Spleen (tissue), 11 donors: ENCODE data around the gene EPS8L3. TPM values are rescaled to one million over a fixed set of nuclear protein-coding genes. Genes with fewer than 3 reads are reported as not detected.
A peak's percentile ranks its signal among the peaks of the same experiment; 100 is the strongest.
"Not testable (repeated sequence)": the region's sequence is repeated elsewhere in the genome, so short reads cannot be mapped to it uniquely, and the experiment has no call there.

ENCODE experiments used
- DNase-seq: peaks from one replicate; pipeline ENCODE4 v3.0.0-alpha.2; 2020
- H3K27ac ChIP-seq, 8 donors: fragments of 200-600 bp; sonication (generic) in 7 of 8; 1 replicate in 4 of 8; 2 replicates in 4 of 8; pipeline versions ENCODE4 v1.5.0 to v1.8.0; 2016 to 2021; ENCODE audit warnings: inconsistent platforms in 4 of 8, mild to moderate bottlenecking in 4 of 8, moderate library complexity in 1 of 8
- H3K27me3 ChIP-seq, 7 donors: fragments of 200-600 bp; sonication (generic) in 6 of 7; replicated peaks in 1 of 7; 1 replicate in 4 of 7; 2 replicates in 3 of 7; pipeline versions ENCODE4 v1.5.0 to v1.8.0; 2016 to 2021; ENCODE audit warnings: inconsistent platforms in 3 of 7, mild to moderate bottlenecking in 1 of 7
- H3K36me3 ChIP-seq, 6 donors: fragments of 200-600 bp; sonication (generic) in 5 of 6; 1 replicate in 4 of 6; 2 replicates in 2 of 6; pipeline versions ENCODE4 v1.5.0 to v1.8.0; 2016 to 2021; ENCODE audit warnings: inconsistent platforms in 2 of 6
- H3K4me1 ChIP-seq, 6 donors: fragments of 200-600 bp; sonication (generic) in 5 of 6; 1 replicate in 3 of 6; 2 replicates in 3 of 6; pipeline versions ENCODE4 v1.5.0 to v1.8.0; 2016 to 2021; ENCODE audit warnings: inconsistent platforms in 3 of 6
- H3K4me3 ChIP-seq, 8 donors: fragments of 200-600 bp; sonication (generic) in 7 of 8; 1 replicate in 4 of 8; 2 replicates in 4 of 8; pipeline versions ENCODE4 v1.5.0 to v1.8.0; 2016 to 2021; ENCODE audit warnings: inconsistent platforms in 4 of 8, mild to moderate bottlenecking in 4 of 8, moderate library complexity in 2 of 8
- H3K9me3 ChIP-seq, 8 donors: fragments of 200-600 bp; sonication (generic) in 7 of 8; 1 replicate in 4 of 8; 2 replicates in 4 of 8; pipeline versions ENCODE4 v1.5.0 to v1.8.0; 2016 to 2021; ENCODE audit warnings: inconsistent platforms in 4 of 8
- POLR2A ChIP-seq, 3 donors: fragments of 450-650 bp; IDR thresholded peaks; one replicate each; pipeline ENCODE4 v1.5.1; 2017; ENCODE audit warnings: antibody characterized with exemption in 3 of 3, mild to moderate bottlenecking in 1 of 3
- POLR2AphosphoS5 ChIP-seq, 3 donors: sonication (generic); formaldehyde crosslinking; IDR thresholded peaks; one replicate each; pipeline ENCODE4 v1.5.1; 2017; ENCODE audit warnings: antibody characterized with exemption in 3 of 3
- WGBS, 5 donors: extraction: QIAGEN DNeasy Blood & Tissue Kit in 3 of 5; methylation state at CpG; one replicate each; pipeline versions ENCODE4 v1.1.5 to v1.1.7; 2013 to 2018; 5-methylcytosine and 5-hydroxymethylcytosine counted together
- intact Hi-C: fragments of 100-400 bp; cut with DNase I; formaldehyde crosslinking; loops from one replicate; pipeline ENCODE4 v1.15.0; 2023; ENCODE audit warnings: low total_unique reads
- polyA plus RNA-seq, 3 donors: library from polyadenylated mRNA; stranded (reverse); fragments of 200-250 nt; gene quantifications; one replicate each; pipeline ENCODE4 v1.2.1, GENCODE V29; 2013
- total RNA-seq, 7 donors: library from RNA; depleted of rRNA in 3 of 7; stranded (reverse); fragments of >200 nt in 3 of 7; fragmentation: NEBNext Ultra II Directional in 4 of 7; extraction: Animal tissue kit (Norgen Biotek cat#: 25700) in 4 of 7; gene quantifications; one replicate each; pipeline versions ENCODE4 v1.1.0 to v1.2.1, GENCODE V29; 2016 to 2021
- TF ChIP-seq, protein P1 (sequence below), 11 experiments: fragments of 200-600 bp in 7 of 11; fragments of 450-650 bp in 4 of 11; sonication (generic) in 4 of 11; IDR thresholded peaks in 8 of 11; conservative IDR thresholded peaks in 3 of 11; 1 replicate in 7 of 11; 2 replicates in 4 of 11; pipeline versions ENCODE4 v1.4.0 to v1.8.0; 2016 to 2021; ENCODE audit warnings: antibody characterized with exemption in 11 of 11, inconsistent platforms in 4 of 11, mild to moderate bottlenecking in 1 of 11
- donor health status: healthy with polysubstance abuse.
- donor health status: DM: no; HTN: no; CAD: no; lungs with moderate emphysema.
- donor health status: DM: no; HTN: no; CAD: no.
- donor health status: Bipolar disorder and iron deficiency.
- donor health status: healthy.
- donor health status: DM: no; HTN: no; CAD: no.
- donor health status: DM: yes; HTN: yes; CAD: no.

EPS8L3 gene
- total and polyA plus RNA-seq, 10 donors: 1.2 TPM; not detected in 9

- TF ChIP-seq, protein P1, sequence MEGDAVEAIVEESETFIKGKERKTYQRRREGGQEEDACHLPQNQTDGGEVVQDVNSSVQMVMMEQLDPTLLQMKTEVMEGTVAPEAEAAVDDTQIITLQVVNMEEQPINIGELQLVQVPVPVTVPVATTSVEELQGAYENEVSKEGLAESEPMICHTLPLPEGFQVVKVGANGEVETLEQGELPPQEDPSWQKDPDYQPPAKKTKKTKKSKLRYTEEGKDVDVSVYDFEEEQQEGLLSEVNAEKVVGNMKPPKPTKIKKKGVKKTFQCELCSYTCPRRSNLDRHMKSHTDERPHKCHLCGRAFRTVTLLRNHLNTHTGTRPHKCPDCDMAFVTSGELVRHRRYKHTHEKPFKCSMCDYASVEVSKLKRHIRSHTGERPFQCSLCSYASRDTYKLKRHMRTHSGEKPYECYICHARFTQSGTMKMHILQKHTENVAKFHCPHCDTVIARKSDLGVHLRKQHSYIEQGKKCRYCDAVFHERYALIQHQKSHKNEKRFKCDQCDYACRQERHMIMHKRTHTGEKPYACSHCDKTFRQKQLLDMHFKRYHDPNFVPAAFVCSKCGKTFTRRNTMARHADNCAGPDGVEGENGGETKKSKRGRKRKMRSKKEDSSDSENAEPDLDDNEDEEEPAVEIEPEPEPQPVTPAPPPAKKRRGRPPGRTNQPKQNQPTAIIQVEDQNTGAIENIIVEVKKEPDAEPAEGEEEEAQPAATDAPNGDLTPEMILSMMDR (IDR thresholded peaks at IDR 0.05 in 8 of 11, conservative IDR thresholded peaks at IDR 0.05 in 3 of 11): no peak
- no peak for TF ChIP-seq POLR2AphosphoS5 (IDR thresholded peaks at IDR 0.05)
- no peaks in the 10 kb centered on the region for H3K36me3 ChIP-seq
- intact Hi-C loops: no loop called here
- no peaks in the 10 kb centered on the region for H3K9me3 ChIP-seq
- 88 to 95% (median 93%) methylated on average over 10 of the region's 10 CpGs for WGBS, 5 donors
- H3K4me3 ChIP-seq: no peak overlapping the region
- no peak overlapping the region for H3K27ac ChIP-seq
- peak; percentile 48 for DNase-seq
- H3K27me3 ChIP-seq: no peaks in the 10 kb centered on the region
- H3K4me1 ChIP-seq: peaks cover 0 to 19% (median 5%) of the 10 kb centered on the region in 6 donors
Observed at GRCh38 chr1:109767637-109768334, 4.1 kb upstream of the EPS8L3 start.

DNA sequence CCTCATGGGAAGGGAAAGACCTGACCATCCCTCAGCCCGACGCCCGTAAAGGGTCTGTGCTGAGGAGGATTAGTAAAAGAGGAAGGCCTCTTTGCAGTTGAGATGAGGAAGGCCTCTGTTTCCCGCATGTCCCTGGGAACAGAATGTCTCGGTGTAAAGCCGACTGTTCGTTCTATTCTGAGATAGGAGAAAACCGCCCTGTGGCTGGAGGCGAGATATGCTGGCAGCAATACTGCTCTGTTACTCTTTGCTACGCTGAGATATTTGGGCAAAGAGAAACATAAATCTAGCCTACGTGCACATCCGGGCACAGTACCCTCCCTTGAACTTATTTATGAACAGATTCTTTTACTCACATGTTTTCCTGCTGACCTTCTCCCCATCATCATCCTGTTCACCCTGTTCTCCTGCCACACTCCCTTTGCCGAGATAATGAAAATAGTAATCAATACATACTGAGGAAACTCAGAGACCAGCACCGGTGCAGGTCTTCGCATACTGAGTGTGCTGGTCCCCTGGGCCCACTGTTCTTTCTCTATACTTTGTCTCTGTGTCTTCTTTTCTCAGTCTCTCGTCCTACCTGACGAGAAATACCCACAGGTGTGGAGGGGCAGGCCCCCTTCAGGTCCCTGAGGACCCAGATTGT lies 3.4 kb upstream of the EPS8L3 start:
- H3K27me3 ChIP-seq, H3K9me3 ChIP-seq, intact Hi-C loops, H3K36me3 ChIP-seq, H3K27ac ChIP-seq, H3K4me3 ChIP-seq: not testable (repeated sequence)
- peak; percentile 41 for DNase-seq
- H3K4me1 ChIP-seq: peaks cover 0 to 21% (median 5%) of the 10 kb centered on the region in 6 donors
- WGBS, 5 donors: 62 to 81% (median 73%) methylated on average over 17 of the region's 17 CpGs

DNA sequence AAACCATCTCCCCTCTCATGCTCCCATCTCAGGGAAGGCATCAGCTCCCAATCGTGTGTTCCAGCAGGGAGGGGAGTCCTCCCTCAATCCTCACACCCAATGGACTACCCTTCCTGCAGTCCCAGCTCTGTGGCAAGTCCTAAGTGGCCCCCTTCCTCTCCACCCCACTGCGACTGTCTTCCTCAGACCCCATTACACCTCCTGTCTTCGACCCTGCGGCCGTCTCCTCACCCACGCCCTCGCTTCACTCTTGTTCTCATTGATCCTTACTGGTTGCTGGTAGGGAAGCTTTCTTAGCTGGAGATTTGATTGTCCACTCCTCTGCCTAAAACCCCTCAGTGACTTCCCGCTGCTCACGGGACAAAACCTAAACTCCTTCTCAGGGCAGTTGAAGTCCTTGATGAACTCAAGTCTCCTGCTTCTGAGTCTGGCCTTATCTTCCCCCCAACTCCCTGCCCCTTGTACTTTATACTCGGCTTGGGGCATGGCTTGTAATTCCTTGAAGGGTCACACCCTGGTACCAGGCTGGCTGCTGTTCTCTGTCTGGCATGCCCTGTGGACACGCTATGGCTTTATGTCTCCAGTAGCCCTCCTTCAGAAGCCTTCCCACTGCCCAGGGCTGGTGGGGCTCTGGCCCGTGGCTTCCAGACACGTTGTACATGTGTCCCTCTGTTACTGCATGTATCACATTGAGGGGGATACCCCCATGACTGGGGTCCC lies 2.3 kb upstream of the EPS8L3 start:
- H3K9me3 ChIP-seq: no peaks in the 10 kb centered on the region
- 71 to 86% (median 79%) methylated on average over 13 of the region's 13 CpGs for WGBS, 5 donors
- no peak overlapping the region for H3K4me3 ChIP-seq
- no peak overlapping the region for H3K27ac ChIP-seq
- TF ChIP-seq, protein P1 (IDR thresholded peaks at IDR 0.05 in 8 of 11, conservative IDR thresholded peaks at IDR 0.05 in 3 of 11): no peak
- TF ChIP-seq POLR2AphosphoS5 (IDR thresholded peaks at IDR 0.05) (no peak), POLR2A (IDR thresholded peaks at IDR 0.05) (no peak)
- peak; percentile 61 for DNase-seq
- intact Hi-C loops: no loop called here
- no peaks in the 10 kb centered on the region for H3K27me3 ChIP-seq
- peaks cover 0 to 21% (median 5%) of the 10 kb centered on the region in 6 donors for H3K4me1 ChIP-seq
- H3K36me3 ChIP-seq: no peaks in the 10 kb centered on the region

DNA sequence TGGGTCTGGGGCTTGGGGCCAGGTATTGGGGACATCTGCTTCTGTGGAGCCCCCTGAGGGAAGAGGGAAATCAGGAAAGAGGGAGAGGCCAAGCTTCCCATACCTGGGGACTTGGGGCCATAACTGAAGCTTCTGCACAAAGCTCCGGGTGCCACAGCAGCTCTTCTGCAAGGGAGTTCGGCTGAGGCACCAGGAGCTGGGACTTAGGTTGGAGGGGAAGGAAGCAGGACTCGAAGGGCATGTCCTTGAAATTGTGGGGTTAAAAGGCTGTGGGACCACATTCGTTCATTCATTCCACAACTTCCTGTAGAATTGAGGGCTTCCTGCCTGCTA lies 1.7 kb upstream of the EPS8L3 start:
- Histone ChIP-seq H3K4me1 (peaks cover 0 to 21% (median 5%) of the 10 kb centered on the region in 6 donors), H3K27ac (no peak overlapping the region), H3K4me3 (no peak overlapping the region), H3K9me3 (no peaks in the 10 kb centered on the region), H3K36me3 (no peaks in the 10 kb centered on the region), H3K27me3 (no peaks in the 10 kb centered on the region)
- WGBS, 5 donors: 40 to 60% (median 43%) methylated on average over 3 to 4 of the region's 4 CpGs
- intact Hi-C loops: no loop called here
- DNase-seq: no peak
- TF ChIP-seq POLR2AphosphoS5 (IDR thresholded peaks at IDR 0.05) (no peak), POLR2A (IDR thresholded peaks at IDR 0.05) (no peak)
- TF ChIP-seq, protein P1 (IDR thresholded peaks at IDR 0.05 in 8 of 11, conservative IDR thresholded peaks at IDR 0.05 in 3 of 11): no peak
